ENCODE results near the gene DGKB.

DGKB gene

DNA sequence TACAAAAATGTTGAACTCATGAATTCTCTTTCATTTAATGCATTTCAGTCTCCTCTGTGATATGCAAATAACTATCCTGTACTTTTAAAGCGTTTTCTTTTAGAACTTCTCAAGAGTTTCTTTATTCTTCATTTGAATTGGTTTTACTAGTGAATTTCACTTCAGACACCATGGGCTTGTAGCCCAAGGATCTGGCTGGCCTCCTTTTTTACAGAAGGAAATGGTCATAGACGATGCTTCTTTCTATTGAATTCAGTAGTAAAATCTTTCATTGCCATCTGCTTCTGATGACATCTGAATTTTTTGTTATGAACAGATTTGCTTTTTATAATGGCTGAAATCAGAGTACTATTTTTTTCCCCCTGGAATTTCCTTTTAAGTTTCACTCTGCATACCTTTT, 777.8 kb downstream of the DGKB start:
- no peak for DNase-seq (ENCODE audit: low spot score)

DNA sequence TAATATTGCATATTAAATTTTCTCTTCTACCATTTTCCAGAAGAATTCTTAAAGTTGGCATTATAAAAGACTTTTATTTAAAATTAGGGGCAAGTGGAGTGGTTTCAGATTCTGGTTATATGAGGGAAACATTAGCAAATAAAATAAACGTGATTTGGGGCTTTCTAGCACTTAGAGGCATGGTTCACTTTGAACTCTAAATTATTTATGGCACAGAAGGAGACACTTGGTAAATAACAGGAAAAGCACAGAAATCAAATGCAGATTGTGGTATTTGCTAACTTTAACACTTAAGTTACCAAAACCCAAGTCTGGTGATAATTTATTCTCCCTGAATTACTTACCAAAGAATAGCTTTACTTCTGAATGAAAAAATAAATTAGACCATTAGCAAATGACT, 778.6 kb downstream of the DGKB start:
- DNase-seq (ENCODE audit: low spot score), result no peak

DNA sequence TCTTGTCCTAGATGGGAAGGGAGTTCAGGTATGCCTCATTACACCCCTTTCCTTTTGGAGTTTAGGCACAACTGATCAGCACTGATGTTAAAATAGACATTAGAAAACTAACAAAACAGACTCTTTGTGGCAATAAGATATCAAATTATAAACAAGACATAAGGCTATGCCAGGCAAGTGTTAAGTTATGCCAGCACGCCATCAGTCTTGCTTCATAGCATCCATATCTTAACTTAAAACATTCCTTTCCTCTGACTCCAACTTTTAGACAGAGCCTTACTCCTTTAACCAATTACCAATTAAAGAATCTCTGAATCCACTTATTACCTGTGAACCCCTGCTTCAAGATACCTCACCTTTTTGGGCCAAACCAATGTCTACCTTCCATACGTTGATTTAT, 786.9 kb downstream of the DGKB start:
- no peak for DNase-seq (ENCODE audit: low spot score)

DNA sequence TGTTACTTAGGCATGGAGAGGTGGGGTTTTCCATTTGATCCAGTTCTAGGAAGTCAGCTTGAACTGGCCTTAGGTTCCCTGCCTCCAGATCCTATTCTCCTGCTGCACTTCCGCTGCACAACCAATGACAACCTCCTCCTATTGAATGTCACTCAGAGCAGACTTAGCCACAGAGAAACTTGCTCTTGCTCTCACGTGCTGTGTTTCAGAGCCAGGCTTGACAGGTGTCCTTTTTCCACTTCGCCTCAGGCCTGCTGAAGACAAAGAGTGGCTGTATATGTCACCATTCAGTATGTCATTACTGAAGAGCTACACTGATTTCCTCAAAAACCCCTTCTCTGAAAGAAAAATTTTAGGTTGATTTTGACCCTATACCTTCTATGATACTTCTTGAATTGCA, 797.7 kb downstream of the DGKB start:
- DNase-seq (ENCODE audit: low spot score), result no peak

DNA sequence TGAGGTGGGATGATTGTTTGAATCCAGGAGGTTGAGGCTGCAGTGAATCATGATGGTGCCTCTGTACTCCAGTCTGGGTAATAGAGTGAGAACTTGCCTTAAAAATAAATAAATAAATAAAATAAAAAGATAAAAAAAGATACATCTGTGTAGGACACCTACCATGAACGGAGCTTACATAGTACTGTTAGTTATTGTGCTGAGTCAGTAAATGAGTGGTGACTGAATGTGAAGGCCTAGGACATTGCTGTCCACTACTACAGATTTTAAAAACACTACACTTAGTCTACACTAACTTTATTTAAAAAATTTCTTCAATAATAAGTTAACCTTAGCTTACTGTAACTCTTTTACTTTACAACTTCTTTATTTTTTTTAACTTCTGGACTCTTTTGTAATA, 806.4 kb downstream of the DGKB start:
- DNase-seq (ENCODE audit: low spot score), result no peak

DNA sequence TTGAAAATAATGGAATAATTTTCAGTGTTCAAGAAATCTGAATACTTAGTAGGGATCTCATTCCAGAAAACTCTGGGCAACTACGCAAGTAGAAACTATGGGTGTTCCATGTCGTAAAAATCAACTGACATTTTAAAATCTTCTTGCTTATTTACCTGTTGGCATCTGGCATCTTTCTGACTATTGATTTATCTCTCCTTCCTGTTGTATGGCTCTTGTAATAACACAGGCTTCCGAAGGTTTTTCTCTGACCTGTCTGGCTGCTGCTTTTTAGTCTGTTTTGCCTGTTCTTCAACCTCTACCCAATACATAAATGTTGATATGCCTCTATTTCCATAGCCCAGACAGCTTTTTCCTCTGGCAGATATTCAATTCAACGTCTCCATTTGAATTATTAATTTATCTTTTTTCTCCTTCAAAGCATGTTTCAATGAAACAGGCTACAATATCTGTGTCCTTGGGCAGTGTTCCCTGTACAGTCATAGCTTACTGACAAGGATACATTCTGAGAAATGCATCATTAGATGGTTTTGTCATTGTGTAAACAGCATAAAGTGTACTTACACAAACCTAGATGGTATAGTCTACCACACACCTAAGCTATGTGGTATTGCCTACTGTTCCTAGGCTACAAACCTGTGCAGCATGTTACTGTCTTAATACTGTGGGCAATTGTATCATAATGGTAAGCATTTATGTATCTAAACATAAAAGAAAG, 807.2 kb downstream of the DGKB start:
- DNase-seq (ENCODE audit: low spot score), result no peak
